Raji (cell line): ENCODE results near the gene EXO5.

Experiments
- POLR2A ChIP-seq: IDR thresholded peaks from 2 replicates; pipeline ENCODE4 v1.6.1; 2011; ENCODE audit warnings: low read depth, low read length, control low read depth; ENCODE audit not compliant: insufficient read depth

Gene EXO5

DNA sequence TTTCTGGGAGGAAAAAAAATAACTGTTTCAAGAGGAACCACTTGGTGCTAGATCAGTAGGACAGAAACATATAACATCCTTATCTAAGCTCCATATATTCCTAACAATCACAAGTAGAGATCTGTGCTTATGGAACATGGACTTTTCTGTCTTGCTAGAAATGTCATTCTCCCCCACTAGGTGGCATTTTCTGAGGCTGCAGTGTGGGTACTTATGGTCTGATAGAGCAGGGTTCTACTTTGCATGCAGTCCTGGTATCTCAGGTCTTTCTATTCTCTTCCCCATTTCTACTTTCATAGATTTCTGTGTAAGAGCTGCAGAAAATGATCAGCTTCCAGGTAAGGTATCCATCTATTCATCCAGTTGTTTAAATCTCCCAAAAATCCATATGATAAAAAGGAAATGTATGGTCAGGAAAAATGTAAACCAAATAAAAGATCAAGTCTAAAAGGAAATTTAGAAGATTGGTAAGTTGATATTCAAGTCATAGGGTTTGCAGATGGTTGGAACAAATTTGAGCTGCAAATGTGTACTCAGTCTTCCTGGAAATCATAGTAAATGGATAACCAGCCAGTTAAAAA lies 24.4 kb downstream of the EXO5 start:
- no peak for TF ChIP-seq POLR2A

DNA sequence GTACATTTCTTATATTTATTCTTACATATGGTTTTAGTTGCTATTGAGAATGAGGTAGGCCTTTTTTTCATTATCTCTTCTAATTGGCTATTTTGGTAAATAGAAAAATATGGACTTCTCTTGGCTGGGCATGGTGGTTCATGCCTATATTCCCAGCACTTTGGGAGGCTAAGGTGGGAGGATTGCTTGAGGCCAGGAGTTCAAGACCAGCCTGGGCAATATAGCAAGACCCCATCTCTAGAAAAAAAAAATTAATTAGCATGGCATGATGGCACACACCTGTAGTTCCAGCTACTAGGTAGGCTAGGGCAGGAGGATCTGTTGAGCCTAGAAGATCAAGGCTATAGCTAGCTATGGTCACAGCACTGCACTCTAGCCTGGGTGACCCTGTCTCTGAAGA lies 26.0 kb downstream of the EXO5 start:
- TF ChIP-seq POLR2A: no peak

DNA sequence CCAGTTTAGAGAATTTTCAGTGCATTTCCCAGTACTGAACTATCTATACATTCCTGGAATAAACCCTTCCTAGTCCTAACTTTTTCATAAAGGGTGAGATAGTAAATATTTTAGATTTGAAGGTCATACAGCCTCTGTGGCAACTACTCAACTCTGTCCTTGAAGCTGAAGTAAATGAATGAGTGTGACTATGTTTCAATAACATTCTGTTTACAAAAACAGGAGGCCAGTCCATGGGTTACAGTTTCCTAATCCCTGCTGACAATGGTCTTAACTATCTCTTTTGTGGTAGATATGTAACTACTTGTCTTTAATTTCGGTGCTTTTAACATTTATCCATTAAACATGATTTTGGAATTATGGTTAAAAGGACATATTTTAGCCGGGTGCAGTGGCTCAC lies 27.2 kb downstream of the EXO5 start:
- TF ChIP-seq POLR2A: no peak

DNA sequence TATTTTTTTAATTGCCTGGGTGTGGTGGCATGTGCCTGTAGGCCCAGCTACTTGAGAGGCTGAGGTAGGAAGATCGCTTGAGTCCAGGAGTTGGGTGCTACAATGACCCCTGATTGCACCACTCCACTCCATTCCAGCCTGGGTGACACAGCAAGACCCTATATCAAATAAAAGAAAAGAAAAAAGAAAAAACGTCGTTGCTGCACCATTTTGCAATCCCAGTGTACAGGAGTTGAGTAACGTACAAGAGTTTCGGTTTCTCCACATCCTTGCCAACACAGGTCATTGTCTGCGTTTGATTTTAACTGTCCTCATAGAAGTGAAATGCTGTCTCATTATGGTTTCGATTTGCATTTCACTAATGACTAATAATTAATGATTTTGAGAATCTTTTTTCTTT lies 30.8 kb downstream of the EXO5 start:
- no peak for TF ChIP-seq POLR2A

DNA sequence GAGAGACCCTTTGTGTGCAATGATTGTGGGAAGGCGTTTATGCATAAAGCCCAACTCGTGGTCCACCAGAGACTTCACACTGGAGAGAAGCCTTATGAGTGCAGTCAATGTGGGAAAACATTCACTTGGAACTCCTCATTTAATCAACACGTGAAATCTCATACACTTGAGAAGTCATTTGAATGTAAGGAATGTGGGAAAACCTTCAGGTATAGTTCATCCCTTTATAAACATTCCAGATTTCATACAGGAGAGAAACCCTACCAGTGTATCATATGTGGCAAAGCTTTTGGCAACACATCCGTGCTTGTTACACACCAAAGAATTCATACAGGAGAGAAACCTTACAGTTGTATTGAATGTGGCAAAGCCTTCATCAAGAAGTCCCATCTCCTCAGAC lies 38.4 kb downstream of the EXO5 start:
- no peak for TF ChIP-seq POLR2A

DNA sequence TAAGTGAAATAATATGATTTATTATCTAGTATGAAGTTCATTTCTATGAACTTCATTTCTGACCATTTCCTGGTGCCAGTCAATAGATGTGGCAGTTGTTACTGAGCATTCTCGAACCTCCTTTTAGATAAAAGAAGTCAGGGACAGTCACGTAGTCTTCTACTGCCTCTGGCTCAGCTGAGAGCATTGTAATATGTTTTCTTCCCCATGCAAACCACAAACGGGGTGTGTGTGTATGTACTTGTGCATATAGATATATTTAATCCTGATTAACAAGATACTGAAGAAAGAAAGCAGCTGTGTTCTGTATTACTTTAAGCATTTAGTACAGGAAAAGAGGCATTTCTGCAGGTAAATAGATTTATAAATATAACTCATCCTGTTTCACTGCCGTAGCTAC lies 44.5 kb downstream of the EXO5 start:
- no peak for TF ChIP-seq POLR2A

DNA sequence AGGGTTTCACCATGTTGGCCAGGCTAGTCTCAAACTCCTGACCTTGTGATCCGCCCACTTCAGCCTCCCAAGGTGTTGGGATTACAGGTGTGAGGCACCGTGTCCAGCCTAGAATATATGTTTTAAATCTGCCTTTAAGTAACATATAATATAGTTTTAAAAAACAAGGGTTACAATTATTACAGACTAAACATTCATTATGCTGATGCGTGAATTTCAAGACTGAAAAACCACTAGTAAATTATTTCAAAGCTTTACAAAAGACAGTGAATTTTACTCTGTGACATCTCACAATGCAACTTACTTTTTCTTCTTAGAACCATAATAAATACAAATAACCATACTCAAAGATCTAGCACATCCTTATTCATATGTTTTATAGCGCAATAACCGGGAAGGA lies 47.6 kb downstream of the EXO5 start:
- no peak for TF ChIP-seq POLR2A

DNA sequence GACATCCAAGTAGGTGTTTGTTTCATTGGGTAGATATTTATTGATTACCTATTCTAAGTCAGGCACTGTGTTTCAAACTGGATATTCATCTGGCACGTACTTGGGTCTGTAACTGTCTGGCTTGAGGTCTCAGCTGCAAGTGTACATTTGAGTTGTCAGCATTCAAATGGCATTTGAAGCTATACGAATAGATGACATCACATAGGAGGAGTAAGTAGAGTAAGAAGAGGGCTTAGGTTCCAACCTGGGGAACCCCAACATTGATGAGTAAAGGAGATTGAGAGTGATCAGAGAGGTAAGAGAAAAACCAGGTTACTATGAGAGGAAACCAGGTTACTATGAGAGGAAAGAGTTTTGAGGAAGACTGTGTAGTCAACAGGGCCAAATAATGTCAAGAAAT lies 53.6 kb downstream of the EXO5 start:
- no peak for TF ChIP-seq POLR2A

DNA sequence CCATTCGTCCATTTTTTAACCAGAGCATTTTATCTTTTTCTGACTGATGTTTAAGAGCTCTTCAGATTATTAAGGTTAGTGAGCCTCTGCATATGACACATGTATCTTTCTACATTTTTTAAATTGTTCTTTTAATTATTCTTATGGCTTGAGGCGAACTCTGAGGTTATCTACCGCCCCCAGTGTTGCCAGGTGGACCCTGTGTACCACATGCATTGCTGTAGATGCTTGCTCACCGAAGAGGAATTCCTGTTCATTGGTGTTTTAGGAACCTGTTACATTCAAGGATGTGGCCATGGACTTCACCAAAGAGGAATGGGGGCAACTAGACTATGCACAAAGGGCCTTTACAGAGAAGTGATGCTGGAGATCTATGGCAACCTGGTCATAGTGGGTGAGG lies 54.7 kb downstream of the EXO5 start:
- no peak for TF ChIP-seq POLR2A

DNA sequence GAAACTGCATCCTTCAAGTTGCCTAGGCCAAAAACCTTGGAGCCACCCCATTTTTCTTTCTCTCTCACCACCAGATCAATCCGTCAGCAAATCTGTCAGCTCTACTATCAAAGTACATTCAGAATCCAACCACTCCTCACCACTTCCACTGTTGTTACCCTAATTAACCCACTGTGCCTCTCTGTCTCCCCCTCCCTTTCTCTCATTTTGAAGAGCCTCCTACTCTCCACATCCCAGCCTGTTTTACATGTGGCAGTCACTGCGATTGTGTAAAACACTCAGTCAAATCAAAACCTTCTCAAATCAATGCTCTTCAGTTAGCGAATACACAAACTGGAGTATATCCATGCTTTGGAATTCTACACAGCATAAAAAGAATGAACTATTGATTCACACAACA lies 55.9 kb downstream of the EXO5 start:
- no peak for TF ChIP-seq POLR2A

DNA sequence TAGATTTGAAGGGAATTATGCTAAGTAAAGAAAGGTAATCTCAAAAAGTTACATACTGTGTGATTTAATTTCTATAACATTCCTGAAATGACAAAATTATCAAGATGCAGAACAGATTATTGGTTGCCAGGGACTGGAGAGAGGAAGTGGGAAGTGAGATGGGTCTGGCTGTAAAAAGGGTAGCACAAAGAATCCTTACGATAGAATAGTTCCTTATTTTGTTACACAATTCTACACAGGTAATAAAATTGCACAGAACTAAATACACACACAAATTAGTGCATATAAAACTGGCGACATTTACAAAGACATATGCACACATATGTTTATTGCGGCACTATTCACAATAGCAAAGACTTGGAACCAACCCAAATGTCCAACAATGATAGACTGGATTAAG lies 56.3 kb downstream of the EXO5 start:
- no peak for TF ChIP-seq POLR2A
